GM10248 (cell line): Measurements from ENCODE around the gene LAPTM5.

Experiments
- CTCF ChIA-PET: fragments of 300-600 bp; sonication (Branson Sonifier 250); formaldehyde crosslinking; extraction: SDS; loops from one replicate; lab custom pipeline; 2021; ENCODE audit warnings: antibody characterized with exemption; lab: Yijun Ruan, JAX
- POLR2A ChIA-PET: fragments of 350-650 bp; sonication (Branson Sonifier 250); formaldehyde crosslinking; extraction: SDS; loops from one replicate; lab custom pipeline; 2020; ENCODE audit warnings: antibody characterized with exemption; lab: Yijun Ruan, JAX
- DNase-seq: peaks from one replicate; pipeline ENCODE4 v3.0.0; 2012; ENCODE audit errors: extremely low spot score
- CTCF ChIP-seq: IDR thresholded peaks from 2 replicates; pipeline ENCODE4 v1.5.1; 2012; ENCODE audit warnings: mild to moderate bottlenecking, low read depth; ENCODE audit errors: extremely low read depth, missing control alignments, control extremely low read depth

LAPTM5 gene

GRCh38 chr1:30746212-30747032, 11.2 kb downstream of the LAPTM5 start:
- POLR2A ChIA-PET, result interaction anchor here (0.5 to 6.8 kb wide), 7 partner anchors 8 to 1690 kb away, joined by 3 to 71 read pairs (median 5); partner anchors contain the start of gene LAPTM5
- no peak for TF ChIP-seq CTCF
- CTCF ChIA-PET, result interaction anchor here (0.7 to 13.2 kb wide), 9 partner anchors 12 to 54 kb away, joined by 3 to 162 read pairs (median 25); partner anchors contain the start of gene LAPTM5
- no peak for DNase-seq

- POLR2A ChIA-PET, result interaction anchor here (0.5 to 6.8 kb wide), 7 partner anchors 9 to 1689 kb away, joined by 3 to 71 read pairs (median 5); partner anchors contain the start of gene LAPTM5
- CTCF ChIA-PET, result interaction anchor here (0.7 to 13.2 kb wide), 8 partner anchors 12 to 55 kb away, joined by 3 to 162 read pairs (median 28); partner anchors contain the start of gene LAPTM5
- TF ChIP-seq CTCF, result no peak
- no peak for DNase-seq
Measured at GRCh38 chr1:30745834-30746208, 11.8 kb downstream of the LAPTM5 start.

- POLR2A ChIA-PET, result interaction anchor here (1.0 to 6.8 kb wide), 8 partner anchors 9 to 34 kb away, joined by 3 to 71 read pairs (median 6); partner anchors contain the start of gene LAPTM5
- no peak for DNase-seq
- CTCF ChIA-PET, result interaction anchor here (1.0 to 13.2 kb wide), 8 partner anchors 11 to 56 kb away, joined by 3 to 162 read pairs (median 32); partner anchors contain the start of gene LAPTM5
- no peak for TF ChIP-seq CTCF
Measured at GRCh38 chr1:30745156-30745833, 12.3 kb downstream of the LAPTM5 start.

GRCh38 chr1:30744060-30744756, 13.4 kb downstream of the LAPTM5 start:
- TF ChIP-seq CTCF, result no peak
- ChIA-PET POLR2A (interaction anchor here (0.6 to 6.8 kb wide), 14 partner anchors 7 to 437 kb away, joined by 3 to 71 read pairs (median 6); partner anchors contain the start of gene LAPTM5), CTCF (interaction anchor here (1.0 to 13.2 kb wide), 8 partner anchors 10 to 38 kb away, joined by 3 to 162 read pairs (median 28); partner anchors contain the start of gene LAPTM5)
- DNase-seq, result no peak

GRCh38 chr1:30743584-30744059, 14.0 kb downstream of the LAPTM5 start:
- TF ChIP-seq CTCF, result no peak
- DNase-seq, result peak; percentile 81
- POLR2A ChIA-PET, result interaction anchor here (0.6 to 6.8 kb wide), 12 partner anchors 8 to 438 kb away, joined by 3 to 71 read pairs (median 7); partner anchors contain the start of gene LAPTM5
- CTCF ChIA-PET, result interaction anchor here (1.0 to 13.2 kb wide), 8 partner anchors 10 to 39 kb away, joined by 3 to 162 read pairs (median 28); partner anchors contain the start of gene LAPTM5
